IPS DF 4.7 (cell line): ENCODE data around the gene TMOD4.
"Not testable (repeated sequence)": the region's sequence is repeated elsewhere in the genome, so short reads cannot be mapped to it uniquely, and the experiment has no call there.

Experiments used
- DNase-seq: peaks from one replicate; pipeline ENCODE4 v3.0.0-alpha.2; 2013; ENCODE audit warnings: low spot score; ENCODE audit errors: extremely low read depth

The TMOD4 gene

DNA sequence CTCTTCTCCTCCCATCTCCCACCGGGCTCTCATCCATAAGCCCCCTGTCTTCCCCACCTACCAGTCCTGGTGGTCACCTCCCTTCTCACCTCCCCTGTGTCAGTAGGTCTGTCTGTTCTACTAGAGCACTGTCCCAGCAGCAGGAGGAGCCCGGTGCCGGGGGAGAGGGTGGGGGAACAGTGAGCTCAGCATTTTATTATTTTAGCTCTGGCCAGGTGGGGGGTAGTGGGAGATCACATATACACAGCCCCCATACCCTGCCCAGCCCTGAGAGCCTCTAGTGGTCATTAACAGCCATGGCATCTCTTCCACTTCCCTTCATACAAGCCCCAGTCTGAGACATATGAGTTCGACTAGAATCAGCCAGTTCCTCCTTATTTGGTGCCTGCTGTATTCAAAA, at the start of gene TMOD4:
TSS of gene TMOD4 (minus strand) at position 119 of the 400 bp plus-strand sequence. CDS start 1,106 bp downstream, outside the sequence.
- DNase-seq = no peak

DNA sequence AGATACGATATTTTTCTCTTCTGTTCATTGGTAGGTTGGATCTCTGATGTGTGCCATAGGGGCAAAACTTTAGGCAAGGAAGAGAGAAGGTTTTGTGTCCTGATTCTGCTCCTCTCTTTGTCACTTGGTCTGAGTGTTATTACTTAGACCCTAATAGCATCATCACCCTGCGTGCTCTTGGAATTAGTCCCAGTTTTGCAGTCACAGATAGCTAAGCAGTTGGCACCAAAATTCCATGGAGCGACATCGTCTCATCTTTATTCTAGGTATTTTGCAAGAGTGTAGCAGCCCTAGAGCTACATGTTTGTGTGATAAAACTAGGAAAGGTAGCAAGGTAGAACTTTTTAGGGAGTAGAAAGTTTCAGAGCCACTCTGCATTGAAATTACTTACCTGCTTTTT, 46.3 kb upstream of the TMOD4 start:
- DNase-seq = no peak

- no peak for DNase-seq
Measured at GRCh38 chr1:151221616-151222015, 45.8 kb upstream of the TMOD4 start.

DNA sequence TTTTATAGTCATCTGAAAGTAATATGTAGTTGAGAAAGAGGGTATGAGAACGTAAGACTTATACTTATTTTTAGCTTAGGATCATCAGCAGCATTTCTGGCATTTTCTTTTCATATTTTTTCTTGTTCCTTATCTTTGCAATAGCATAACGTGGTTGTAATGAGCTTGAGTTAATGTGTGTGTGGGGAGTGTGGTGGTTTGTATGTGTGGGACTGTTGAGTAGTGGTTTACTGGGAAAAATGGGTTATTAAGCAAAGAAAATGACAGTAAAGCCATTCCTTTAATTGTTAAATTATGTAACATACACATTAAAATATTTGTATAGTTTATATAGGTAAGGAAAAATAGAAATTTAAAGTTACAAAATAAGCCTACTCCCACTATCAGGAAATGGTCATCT, 37.8 kb upstream of the TMOD4 start:
- no peak for DNase-seq

DNA sequence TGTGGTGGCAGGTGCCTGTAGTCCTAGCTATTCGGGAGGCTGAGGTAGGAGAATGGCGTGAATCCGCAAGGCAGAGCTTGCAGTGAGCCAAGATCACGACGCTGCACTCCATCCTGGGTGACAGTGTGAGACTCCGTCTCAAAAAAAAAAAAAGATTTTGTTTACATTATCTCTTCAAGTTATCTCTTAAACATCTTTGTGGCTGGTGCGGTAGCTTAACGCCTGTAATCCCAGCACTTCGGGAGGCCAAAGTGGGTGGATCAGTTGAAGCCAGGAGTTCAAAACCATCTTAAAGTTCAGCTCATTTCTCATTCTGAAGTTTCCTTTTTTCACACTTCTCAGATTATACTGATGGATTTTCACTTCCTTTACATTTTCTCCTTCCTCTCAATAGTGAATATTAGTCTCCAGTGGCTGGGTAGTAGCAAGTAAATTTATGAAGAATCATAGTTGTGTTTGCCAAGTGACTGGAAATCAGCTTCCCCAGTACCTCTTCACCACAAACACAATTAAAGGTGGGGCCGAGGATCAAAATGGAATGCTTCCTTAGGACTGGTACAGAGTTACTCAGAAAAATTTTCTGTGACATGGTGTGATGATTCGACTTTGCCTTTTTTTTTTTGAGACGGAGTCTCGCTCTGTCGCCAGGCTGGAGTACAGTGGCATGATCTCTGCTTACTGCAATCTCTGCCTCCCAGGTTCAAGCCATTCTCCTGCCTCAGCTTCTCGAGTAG, 36.4 kb upstream of the TMOD4 start:
- no peak for DNase-seq

GRCh38 chr1:151210830-151211229, 35.0 kb upstream of the TMOD4 start:
- DNase-seq = no peak

DNA sequence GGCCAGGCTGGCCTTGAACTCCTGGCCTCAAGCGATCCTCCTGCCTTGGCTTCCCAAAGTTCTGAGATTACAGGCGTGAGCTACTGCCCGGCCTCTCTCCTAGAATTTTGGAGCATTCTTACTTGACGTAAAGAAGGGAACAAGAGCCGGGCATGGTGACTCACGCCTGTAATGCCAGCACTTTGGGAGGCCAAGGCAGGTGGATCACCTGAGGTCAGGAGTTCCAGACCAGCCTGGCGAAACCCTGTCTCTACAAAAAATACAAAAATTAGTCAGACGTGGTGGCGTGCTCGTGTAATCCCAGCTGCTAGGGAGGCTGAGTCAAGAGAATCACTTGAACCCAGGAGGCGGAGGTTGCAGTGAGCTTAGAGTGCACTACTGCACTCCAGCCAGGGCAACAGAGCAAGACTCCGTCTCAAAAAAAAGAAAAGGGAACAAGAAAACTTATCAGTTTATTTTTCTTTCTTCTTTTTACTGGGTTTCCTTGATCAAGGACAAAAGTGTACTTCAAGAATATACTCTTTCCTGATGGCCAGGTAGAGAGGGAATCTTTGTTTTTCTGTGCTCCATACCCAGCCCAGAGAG, 29.7 kb upstream of the TMOD4 start:
- DNase-seq = not testable (repeated sequence)

DNA sequence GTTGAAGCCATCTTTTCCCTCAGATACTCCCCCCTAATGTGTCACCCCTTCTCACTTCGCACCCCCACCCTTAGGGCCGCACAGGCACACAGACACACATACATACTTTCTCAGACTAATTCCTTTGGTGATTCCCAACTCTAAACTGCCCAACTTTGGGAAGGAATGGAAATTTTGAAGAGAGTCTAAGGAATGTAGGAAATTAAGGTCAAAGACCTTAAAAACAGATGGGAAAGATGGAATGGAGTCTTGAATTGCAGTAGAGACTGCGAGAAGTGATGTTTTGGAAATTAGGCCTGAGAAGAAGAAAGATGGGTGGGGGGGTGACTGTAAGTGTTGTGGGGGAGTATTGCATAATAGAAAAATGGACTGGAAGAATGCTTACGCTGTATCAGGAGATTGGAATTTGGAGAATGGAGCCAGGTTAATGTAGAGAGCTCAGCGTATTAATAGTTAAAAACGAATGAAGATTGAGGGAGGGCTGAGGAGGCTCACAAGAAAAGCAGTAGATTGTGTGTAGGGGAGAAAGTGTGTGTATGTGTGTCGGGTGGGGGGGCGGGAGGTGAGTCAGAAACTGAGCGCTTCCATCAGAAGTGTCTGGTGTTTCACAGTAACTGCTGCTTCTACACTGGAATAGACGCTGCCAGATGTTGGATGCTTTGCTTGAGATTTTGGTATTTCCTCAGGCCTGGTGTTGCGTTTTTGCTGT, 24.2 kb upstream of the TMOD4 start:
- no peak for DNase-seq

DNA sequence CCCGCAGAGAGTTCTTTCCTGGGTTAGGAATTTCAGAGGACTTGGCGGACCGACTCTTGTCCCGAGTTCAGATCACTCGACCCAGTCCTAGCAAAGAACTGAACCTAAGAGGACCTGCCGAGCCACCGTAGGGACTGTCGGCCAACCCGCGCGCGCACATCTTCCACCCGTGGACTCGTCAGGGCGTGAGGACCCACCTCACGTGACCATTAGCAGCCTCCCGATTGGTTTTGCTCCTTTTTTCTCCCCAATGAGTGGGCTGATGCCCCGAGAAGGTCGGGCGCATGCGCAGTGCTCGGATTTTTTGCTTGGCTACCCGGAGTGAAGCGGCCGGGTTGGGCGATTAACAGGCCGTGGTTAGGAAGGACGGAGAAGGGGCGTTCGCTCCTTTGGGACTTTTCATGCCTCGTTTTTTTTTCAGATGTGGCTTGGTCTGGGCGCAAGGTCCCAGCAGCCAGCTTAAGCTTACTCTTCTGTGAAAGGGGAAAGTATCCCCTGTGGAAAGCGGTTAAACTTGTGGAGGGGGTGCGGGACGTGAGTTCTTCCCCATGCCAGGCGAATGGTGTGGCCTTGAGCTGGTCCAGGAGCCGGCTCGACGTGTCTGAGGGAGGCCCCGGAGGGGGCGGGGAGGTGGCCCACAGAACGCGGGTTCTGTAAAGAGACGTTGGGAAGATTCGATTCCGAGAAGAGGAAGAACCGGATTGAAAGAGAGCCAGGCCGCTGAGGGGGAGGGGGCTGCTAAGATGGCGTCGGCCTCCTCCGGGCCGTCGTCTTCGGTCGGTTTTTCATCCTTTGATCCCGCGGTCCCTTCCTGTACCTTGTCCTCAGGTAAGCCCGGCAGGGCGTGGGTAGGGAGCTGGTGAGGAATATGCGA, 22.7 kb upstream of the TMOD4 start, which contains the start of gene PIP5K1A:
TSS of gene PIP5K1A (plus strand) at position 299 of the 874 bp plus-strand sequence. CDS start at position 744, 445 bp downstream.
- peak; percentile 86 for DNase-seq

DNA sequence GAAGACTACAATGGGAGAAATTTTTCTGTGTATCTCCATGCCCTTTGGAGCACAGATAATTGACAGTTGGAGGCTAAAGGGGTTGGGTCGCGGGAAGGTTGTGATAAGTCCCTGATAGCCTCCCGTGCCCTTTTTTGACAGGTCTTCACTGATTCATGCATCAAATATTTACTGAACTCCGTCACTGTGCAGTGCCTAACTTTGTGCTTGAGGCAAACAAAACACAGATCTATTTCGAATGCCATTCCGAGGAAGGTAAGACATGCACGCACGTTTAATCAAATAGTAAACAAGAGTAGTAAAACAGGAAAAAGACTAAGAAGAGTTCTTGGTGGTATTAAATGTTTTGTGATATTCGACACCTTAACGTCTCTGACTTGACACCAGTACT, 22.1 kb upstream of the TMOD4 start:
- no peak for DNase-seq

- DNase-seq = no peak
Measured at GRCh38 chr1:151196292-151196800, 20.6 kb upstream of the TMOD4 start.

- DNase-seq = not testable (repeated sequence)
Measured at GRCh38 chr1:151194894-151195594, 19.3 kb upstream of the TMOD4 start.

DNA sequence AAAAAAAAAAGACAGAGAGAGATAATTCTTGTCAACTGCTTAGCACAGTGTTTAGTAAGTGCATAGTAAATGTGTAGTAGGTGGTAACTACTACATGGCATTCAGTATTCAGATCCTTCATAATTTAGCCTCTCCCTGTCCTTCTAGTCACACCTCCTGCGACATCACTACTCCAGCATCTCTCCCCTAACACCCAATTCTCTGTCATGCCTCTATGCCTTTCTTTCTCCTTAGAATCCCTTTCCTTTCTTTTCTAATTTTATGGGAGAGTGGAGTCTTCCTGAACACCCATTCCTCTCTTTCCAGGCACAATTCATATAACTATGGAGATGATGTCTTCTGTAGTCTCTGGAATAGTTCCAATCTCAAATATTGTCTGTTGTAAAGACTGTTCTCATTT, 18.1 kb upstream of the TMOD4 start:
- DNase-seq = no peak

DNA sequence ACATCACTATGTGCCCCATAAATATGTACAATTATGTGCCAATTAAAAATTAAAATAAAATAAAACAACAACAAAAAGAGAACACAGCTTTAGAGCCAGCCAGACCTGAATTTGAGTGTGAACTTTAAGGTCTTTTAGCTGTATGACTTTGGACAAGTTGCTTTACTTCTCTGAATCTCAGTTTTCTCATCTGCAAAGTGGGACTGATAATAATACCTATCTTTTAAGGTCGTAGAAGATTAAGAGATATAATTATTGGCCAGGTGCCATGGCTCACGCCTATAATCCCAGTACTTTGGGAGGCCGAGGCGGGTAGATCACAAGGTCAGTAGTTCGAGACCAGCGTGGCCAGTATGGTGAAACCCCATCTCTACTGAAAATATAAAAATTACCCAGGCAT, 17.5 kb upstream of the TMOD4 start:
- no peak for DNase-seq

DNA sequence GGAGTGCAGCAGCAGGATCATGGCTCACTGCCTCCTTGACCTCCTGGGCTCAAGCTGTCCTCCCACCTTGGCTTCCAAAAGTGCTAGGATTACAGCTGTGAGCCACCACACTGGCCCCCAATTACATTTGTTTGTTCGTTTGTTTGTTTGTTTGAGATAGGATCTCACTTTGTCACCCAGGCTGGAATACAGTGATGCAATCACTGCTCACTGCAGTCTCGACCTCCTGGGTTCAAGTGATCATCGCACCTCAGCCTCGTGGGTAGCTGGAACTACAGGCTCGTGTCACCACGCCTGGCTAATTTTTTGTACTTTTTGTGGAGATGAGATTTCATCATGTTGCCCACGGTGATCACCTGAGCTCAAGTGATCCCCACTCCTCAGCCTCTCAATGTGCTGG, 16.3 kb upstream of the TMOD4 start:
- no peak for DNase-seq

- no peak for DNase-seq
Measured at GRCh38 chr1:151189637-151190445, 14.1 kb upstream of the TMOD4 start, which contains the start of gene VPS72. Gene VPS72 (minus strand): TSS chr1:151190197. CDS start chr1:151190121, 76 bp downstream.

DNA sequence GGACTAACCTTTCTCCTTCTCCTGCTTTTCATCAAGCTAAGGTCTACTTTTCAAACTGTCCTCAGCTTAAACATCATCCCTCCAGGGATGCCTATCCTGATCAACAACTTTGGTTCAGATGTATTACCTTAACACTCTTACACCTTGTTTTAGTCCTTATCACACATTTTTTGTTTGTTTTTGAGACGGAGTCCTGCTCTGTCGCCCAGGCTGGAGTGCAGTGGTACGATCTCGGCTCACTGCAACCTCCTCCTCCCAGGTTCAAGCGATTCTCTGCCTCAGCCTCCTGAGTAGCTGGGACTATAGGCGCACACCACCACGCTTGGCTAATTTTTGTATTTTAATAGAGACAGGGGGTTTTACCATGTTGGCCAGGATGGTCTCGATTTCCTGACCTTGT, 12.9 kb upstream of the TMOD4 start:
- DNase-seq = not testable (repeated sequence)

DNA sequence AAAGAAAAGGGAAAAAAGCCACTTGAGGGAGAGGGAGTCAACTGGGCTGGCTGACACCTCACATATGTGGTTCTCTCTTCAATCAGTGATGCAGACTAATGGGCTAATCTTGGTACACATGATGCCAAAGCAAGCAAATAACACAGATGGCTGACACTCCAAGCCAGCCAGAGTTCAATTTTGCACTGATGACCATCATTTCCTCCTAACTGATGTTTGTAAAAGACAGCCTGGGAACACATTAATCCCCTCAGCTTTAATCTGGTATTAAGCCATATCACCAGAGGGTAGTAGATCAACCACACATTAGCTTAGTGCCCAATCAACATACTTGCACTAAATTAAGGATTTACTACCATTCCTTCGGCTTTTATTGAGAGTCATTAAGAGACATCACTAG, 11.4 kb upstream of the TMOD4 start:
- no peak for DNase-seq

GRCh38 chr1:151184211-151184610, 8.4 kb upstream of the TMOD4 start:
- DNase-seq = no peak
